ENCODE measurements around the gene SOCS1.

- TF ChIP-seq CTCF (IDR thresholded peaks at IDR 0.05; ENCODE audit: low read length) (no peak), EZH2 (optimal IDR thresholded peaks at IDR 0.05; ENCODE audit: low read depth, low read length) (no peak), EZH2phosphoT487 (IDR thresholded peaks at IDR 0.05; ENCODE audit: low read length) (no peak)
Observed at GRCh38 chr16:11263737-11264136, 7.7 kb upstream of the SOCS1 start.

All from MM.1S (cell line).